Activated T-helper 1 cell treated with anti-CD3 and anti-CD28 coated beads, Interleukin-12 subunit alpha, Interleukin-12 subunit beta, Interleukin-2, Interleukin-4 antibody, amounts not matched to agents 30 ng/mL and 10 ng/mL and 1 ng/mL, durations not matched to agents 14 hours and 24 hours and 36 hours (primary cell): ENCODE results near the gene COL5A1. TPM values are rescaled to one million over a fixed set of nuclear protein-coding genes. Genes with fewer than 3 reads are reported as not detected.

ENCODE experiments used
- DNase-seq: peaks from one replicate; pipeline ENCODE4 v3.0.0; 2021; ENCODE audit warnings: low spot score
- H3K27ac Mint-ChIP-seq: one replicate; pipeline ENCODE4 v1.8.0; 2021; ENCODE audit warnings: mild to moderate bottlenecking, mixed read lengths
- H3K27me3 Mint-ChIP-seq: one replicate; pipeline ENCODE4 v1.8.0; 2022; ENCODE audit warnings: mild to moderate bottlenecking, moderate library complexity, mixed read lengths; ENCODE audit not compliant: insufficient read depth
- H3K36me3 Mint-ChIP-seq: one replicate; pipeline ENCODE4 v1.8.0; 2021; ENCODE audit warnings: low read depth, mixed read lengths
- H3K4me1 Mint-ChIP-seq: one replicate; pipeline ENCODE4 v1.8.0; 2021; ENCODE audit warnings: low read depth, mixed read lengths
- H3K4me3 Mint-ChIP-seq: one replicate; pipeline ENCODE4 v1.8.0; 2021; ENCODE audit warnings: mild to moderate bottlenecking, moderate library complexity, mixed read lengths
- H3K9me3 Mint-ChIP-seq: one replicate; pipeline ENCODE4 v1.8.0; 2021; ENCODE audit warnings: mixed read lengths
- intact Hi-C: fragments of 100-400 bp; cut with micrococcal nuclease; formaldehyde crosslinking; loops from one replicate; pipeline ENCODE4 v1.15.1; 2024
- total RNA-seq: library from RNA; stranded (reverse); gene quantifications from 2 replicates; pipeline ENCODE4 v1.2.3, GENCODE V29; 2022

COL5A1 gene
- total RNA-seq, 1 donor from 2014 or later: not detected

GRCh38 chr9:134864821-134865190 lies 223.2 kb downstream of the COL5A1 start:
- Mint-ChIP-seq H3K4me3 (no peak overlapping the region), H3K4me1 (no peaks in the 10 kb centered on the region), H3K27ac (no peak overlapping the region), H3K9me3 (no peaks in the 10 kb centered on the region), H3K36me3 (no peaks in the 10 kb centered on the region), H3K27me3 (no peaks in the 10 kb centered on the region)
- no peak for DNase-seq
- intact Hi-C loops: no loop called here

DNA sequence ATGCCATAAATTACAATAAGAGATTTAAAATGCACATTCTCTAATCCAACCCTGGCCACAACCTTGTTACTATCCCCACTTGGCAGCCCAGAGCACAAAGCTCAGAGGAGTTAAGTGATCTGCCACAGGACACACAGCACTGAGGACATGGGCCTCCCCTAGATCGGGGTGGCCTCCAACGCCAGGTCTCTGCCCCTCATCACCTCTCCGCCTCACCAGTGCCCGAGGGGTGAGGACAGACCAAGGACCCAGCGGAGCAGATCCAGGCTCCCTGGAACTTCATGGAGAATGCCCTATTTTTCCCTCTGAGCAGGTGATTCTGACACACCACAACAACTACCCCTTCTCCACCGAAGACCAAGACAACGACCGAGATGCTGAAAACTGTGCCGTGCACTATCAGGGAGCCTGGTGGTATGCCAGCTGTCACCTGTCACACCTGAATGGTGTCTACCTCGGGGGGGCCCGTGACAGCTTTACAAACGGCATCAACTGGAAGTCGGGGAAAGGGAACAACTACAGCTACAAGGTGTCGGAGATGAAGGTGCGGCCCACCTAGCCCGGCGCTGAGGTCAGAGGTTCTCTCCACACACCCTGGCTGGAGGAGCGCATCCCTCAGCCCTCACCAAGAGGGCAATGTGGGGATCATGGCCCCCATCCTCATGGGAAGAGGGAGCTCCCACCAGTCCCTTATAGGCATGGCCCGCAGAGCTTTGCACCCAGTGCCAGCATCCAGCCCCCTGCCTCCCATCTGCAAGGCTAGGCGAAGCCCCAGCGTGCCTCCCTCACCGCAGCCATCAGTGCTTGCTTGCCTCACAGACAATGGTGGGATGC lies 226.5 kb downstream of the COL5A1 start:
- Mint-ChIP-seq H3K4me1 (no peaks in the 10 kb centered on the region), H3K27me3 (peaks cover 1% of the 10 kb centered on the region), H3K27ac (no peak overlapping the region), H3K9me3 (no peaks in the 10 kb centered on the region), H3K4me3 (no peak overlapping the region), H3K36me3 (no peaks in the 10 kb centered on the region)
- intact Hi-C loops: no loop called here
- DNase-seq: no peak

DNA sequence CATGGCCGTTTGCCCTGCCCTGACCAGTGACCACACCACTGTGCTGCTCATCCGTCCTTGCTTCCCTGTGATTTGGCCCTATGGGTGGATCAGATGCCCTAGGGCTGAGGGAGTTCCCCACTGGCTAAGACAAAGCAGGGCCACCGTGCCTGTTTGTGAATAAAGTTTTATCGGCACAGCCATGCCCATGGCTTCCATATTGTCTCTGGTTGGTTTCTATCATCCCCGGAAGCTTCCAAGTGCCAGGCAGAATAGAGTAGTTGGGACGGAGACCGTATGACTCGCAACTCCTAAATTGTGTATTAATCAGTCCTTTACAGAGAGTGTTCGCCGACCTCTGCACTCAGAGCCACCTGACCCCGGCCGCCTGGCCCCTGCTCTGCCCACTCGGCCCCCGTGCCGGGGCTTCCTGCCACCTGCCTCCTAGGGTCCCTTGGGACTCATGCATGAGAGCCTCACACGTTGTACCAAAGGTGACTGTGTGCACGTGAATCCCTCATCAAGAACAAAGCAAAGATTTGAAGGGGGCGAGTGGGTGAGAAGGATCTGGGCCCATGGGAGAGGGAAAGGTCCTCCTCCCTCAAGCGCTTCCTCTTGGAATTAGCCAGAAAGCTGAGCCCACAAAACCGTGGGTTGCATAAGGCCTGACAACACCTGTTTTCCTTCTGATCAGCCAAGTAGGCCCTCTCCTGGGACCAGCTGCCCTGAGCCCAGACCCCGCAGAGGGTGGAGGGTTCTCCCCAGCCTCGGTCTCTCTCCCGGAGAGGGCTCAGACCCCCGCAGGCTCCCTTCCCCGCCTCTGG lies 227.3 kb downstream of the COL5A1 start:
- H3K27ac Mint-ChIP-seq: no peak overlapping the region
- no peaks in the 10 kb centered on the region for H3K36me3 Mint-ChIP-seq
- DNase-seq: no peak
- H3K4me3 Mint-ChIP-seq: no peak overlapping the region
- no peaks in the 10 kb centered on the region for H3K4me1 Mint-ChIP-seq
- H3K9me3 Mint-ChIP-seq: no peaks in the 10 kb centered on the region
- intact Hi-C loops: no loop called here
- H3K27me3 Mint-ChIP-seq: peaks cover 1% of the 10 kb centered on the region

DNA sequence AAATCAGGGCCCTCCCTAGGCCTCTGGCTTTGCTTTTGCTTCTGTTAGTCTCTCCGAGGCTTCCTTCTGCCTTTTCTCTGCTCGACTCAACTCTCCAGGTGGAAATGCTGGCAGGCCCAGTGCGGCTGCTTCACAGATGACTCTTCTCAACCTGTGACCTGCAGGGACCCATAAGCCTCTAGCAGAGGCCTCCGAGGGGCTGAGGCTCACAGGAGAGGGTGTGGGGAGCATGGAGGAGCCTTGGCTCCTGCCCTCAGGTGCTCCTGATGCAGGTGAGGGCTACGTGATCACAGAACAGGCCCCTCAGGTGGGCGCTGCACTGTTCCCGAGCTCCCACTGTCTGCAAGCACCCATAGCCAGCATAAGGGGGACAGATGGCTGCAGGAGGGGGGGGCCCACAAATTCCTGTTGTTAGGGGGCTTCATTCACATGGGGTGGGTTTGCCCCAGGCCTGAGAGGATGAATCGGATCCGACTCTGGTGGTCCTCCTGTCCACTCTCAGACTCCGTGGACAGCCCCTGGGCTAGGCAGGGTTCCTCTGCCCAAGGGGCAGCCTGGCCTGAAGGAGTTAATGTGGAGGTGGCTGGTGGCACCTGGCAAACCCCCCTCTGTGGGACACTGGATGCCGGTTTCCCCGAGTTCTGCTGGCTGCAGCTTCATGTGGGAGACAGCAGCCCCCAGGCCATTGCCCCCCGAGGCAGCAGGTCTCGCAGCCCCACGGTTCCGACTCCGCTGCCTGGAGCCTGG lies 228.1 kb downstream of the COL5A1 start:
- H3K9me3 Mint-ChIP-seq: no peaks in the 10 kb centered on the region
- no peaks in the 10 kb centered on the region for H3K36me3 Mint-ChIP-seq
- no peak overlapping the region for H3K27ac Mint-ChIP-seq
- H3K4me1 Mint-ChIP-seq: no peaks in the 10 kb centered on the region
- intact Hi-C loops: no loop called here
- no peak for DNase-seq
- no peak overlapping the region for H3K4me3 Mint-ChIP-seq
- H3K27me3 Mint-ChIP-seq: peaks cover 1% of the 10 kb centered on the region

DNA sequence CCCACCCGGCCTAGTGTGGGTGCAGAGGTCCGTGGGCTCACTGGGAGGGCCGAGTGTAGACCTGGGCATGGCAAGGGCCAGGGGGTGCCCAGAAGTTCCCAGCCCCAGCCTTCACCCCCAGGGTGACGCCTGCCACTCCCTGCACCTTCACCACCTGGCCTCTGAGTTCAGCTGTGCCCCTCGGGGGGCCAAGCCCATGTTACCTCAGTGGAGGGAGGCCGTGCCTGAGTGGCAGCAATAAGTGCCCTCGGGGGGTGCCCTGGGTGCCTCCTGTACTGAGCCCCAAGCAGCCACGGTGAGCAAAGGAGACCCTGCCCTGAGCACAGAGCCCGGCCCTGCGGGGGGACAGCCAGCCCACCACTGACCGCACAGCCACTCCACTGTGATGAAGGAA lies 228.7 kb downstream of the COL5A1 start:
- H3K27ac Mint-ChIP-seq: no peak overlapping the region
- no peak for DNase-seq
- no peaks in the 10 kb centered on the region for H3K4me1 Mint-ChIP-seq
- H3K9me3 Mint-ChIP-seq: no peaks in the 10 kb centered on the region
- H3K27me3 Mint-ChIP-seq: peaks cover 1% of the 10 kb centered on the region
- intact Hi-C loops: no loop called here
- no peak overlapping the region for H3K4me3 Mint-ChIP-seq
- no peaks in the 10 kb centered on the region for H3K36me3 Mint-ChIP-seq

GRCh38 chr9:134870746-134871662 lies 229.4 kb downstream of the COL5A1 start:
- H3K36me3 Mint-ChIP-seq: no peaks in the 10 kb centered on the region
- H3K4me3 Mint-ChIP-seq: no peak overlapping the region
- intact Hi-C loops: no loop called here
- H3K27me3 Mint-ChIP-seq: peaks cover 1% of the 10 kb centered on the region
- no peak for DNase-seq
- H3K27ac Mint-ChIP-seq: no peak overlapping the region
- no peaks in the 10 kb centered on the region for H3K4me1 Mint-ChIP-seq
- no peaks in the 10 kb centered on the region for H3K9me3 Mint-ChIP-seq

GRCh38 chr9:134871697-134872340 lies 230.2 kb downstream of the COL5A1 start:
- Mint-ChIP-seq H3K4me1 (no peaks in the 10 kb centered on the region), H3K27me3 (peaks cover 2% of the 10 kb centered on the region), H3K4me3 (no peak overlapping the region), H3K36me3 (no peaks in the 10 kb centered on the region), H3K9me3 (no peaks in the 10 kb centered on the region), H3K27ac (no peak overlapping the region)
- intact Hi-C loops: no loop called here
- DNase-seq: no peak

DNA sequence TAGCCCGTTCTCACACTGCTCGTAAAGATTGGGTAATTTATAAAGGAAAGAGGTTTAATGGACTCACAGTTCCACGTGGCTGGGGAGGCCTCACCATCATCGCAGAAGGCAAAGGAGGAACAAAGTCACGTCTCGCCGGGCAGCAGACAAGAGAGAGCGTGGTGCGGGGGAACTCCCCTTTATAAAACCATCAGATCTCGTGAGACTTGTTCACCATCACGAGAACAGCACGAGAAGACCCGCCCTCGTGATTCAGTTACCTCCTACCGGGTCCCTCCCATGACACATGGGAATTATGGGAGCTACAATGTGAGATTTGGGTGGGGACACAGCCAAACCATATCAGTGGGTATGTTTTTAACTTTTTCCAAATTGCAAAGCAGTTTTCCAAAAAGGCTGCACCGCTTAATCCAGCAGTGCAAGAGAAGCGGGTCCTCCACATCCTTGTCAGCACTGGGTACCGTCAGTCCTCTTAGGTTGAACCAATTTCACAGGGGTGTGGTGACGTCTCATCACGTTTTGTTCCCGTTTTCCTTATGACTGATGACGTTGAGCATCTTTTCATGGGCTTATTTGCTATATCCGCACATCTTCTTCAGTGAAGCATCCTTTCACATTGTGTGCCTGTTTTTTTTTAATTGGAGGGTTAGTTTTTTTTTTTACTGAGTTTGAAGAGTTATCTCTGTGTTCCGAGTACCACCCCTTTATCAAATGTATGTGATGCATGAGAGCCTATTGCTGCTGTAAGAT lies 231.1 kb downstream of the COL5A1 start:
- H3K4me1 Mint-ChIP-seq: no peaks in the 10 kb centered on the region
- intact Hi-C loops: no loop called here

DNA sequence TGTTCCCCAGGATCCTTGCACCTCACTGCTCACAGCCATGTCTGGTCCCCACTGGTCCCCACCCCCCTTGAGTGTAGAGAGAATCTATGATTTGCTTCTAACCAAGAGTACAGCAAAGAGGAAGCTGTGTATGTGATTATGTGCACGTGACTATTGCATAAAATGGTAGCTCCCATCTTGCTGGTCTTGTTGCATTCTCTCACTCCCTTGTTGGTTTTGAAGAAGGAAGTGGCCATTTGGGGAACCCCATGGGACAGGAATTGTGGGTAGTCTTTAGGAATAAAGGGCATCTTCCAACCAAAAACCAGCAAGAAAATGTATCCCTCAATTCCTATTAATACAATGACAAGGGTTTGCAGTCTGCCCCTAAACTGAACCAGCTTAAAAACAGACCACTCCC lies 233.8 kb downstream of the COL5A1 start:
- Mint-ChIP-seq H3K4me3 (no peak overlapping the region), H3K9me3 (no peaks in the 10 kb centered on the region), H3K27me3 (peaks cover 4% of the 10 kb centered on the region), H3K36me3 (no peaks in the 10 kb centered on the region), H3K27ac (no peak overlapping the region), H3K4me1 (no peaks in the 10 kb centered on the region)
- DNase-seq: no peak
- intact Hi-C loops: no loop called here

More for the DNA sequence above, 231.1 kb downstream of the COL5A1 start:
- Mint-ChIP-seq H3K27me3 (peaks cover 4% of the 10 kb centered on the region), H3K4me3 (no peak overlapping the region), H3K27ac (no peak overlapping the region), H3K36me3 (no peaks in the 10 kb centered on the region), H3K9me3 (no peaks in the 10 kb centered on the region)
- DNase-seq: no peak

DNA sequence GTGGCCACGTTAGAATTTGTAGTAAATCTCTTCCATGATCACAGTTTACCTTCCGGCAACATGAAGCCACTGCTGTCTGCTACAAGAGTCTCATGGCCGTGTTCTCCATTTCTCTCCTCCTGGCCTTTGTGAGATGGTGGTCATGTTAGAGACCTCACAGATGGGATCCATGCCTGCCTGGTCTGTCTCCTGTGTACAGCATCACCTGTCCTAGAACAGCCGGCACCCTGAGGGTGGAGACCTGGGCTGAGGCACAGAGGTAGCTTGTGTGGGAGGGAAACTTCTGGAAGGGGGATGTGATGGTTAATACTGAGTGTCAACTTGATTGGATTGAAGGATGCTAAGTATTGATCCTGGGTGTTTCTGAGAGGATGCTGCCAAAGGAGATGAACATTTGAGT lies 235.9 kb downstream of the COL5A1 start:
- no peak overlapping the region for H3K27ac Mint-ChIP-seq
- H3K9me3 Mint-ChIP-seq: no peaks in the 10 kb centered on the region
- H3K4me1 Mint-ChIP-seq: no peaks in the 10 kb centered on the region
- H3K27me3 Mint-ChIP-seq: peaks cover 2% of the 10 kb centered on the region
- intact Hi-C loops: no loop called here
- DNase-seq: no peak
- no peaks in the 10 kb centered on the region for H3K36me3 Mint-ChIP-seq
- H3K4me3 Mint-ChIP-seq: no peak overlapping the region

- intact Hi-C loops: no loop called here
- Mint-ChIP-seq H3K36me3 (no peaks in the 10 kb centered on the region), H3K9me3 (no peaks in the 10 kb centered on the region), H3K4me3 (no peak overlapping the region), H3K27me3 (peaks cover 2% of the 10 kb centered on the region), H3K4me1 (no peaks in the 10 kb centered on the region), H3K27ac (no peak overlapping the region)
- no peak for DNase-seq
Observed at GRCh38 chr9:134879664-134880483, 238.3 kb downstream of the COL5A1 start.
